Right ventricle myocardium superior (tissue), 1 donor: ENCODE results near the gene IQGAP2. TPM values are rescaled to one million over a fixed set of nuclear protein-coding genes. Genes with fewer than 3 reads are reported as not detected.
A peak's percentile ranks its signal among the peaks of the same experiment; 100 is the strongest.

Experiments
- ATAC-seq: fragments of 200-7000 bp; cut with Tn5 transposase; one replicate; pipeline ENCODE4 v1.9.1; 2020; ENCODE audit warnings: mild to moderate bottlenecking; ENCODE audit not compliant: poor library complexity
- DNase-seq: peaks from one replicate; pipeline ENCODE4 v3.0.0-alpha.2; 2020
- intact Hi-C: fragments of 100-400 bp; cut with DNase I; formaldehyde crosslinking; loops from one replicate; pipeline ENCODE4 v1.11.2; 2022
- total RNA-seq: library from RNA; stranded (reverse); fragmentation: NEBNext Ultra II Directional; extraction: Animal tissue kit (Norgen Biotek cat#: 25700); gene quantifications from one replicate; pipeline ENCODE4 v1.2.1, GENCODE V29; 2021
- donor health status: DM: no; HTN: yes; CAD: no; lungs with severe emphysema.

Gene IQGAP2
- total RNA-seq, 1 donor from 2014 or later: 4.2 TPM

DNA sequence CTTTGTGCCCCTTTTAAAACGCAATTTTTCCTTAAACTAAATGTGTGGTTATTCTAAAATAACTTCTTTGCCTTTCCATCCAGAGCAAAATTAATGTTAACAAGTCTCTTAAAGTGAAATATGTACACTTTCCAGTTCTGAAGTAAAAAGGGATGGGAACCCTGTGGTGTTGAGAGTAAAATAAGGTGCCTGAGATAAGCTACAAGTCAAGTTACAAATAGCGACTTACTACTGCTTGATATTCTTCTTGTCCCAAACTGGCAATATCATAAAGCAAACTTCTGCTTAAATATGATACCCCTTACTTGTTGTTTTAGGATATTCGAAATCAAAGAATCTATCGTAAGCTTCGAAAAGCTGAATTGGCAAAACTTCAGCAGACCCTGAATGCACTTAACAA lies 294.6 kb downstream of the IQGAP2 start:
- no peak for ATAC-seq
- no peak for DNase-seq
- intact Hi-C loops: no loop called here

DNA sequence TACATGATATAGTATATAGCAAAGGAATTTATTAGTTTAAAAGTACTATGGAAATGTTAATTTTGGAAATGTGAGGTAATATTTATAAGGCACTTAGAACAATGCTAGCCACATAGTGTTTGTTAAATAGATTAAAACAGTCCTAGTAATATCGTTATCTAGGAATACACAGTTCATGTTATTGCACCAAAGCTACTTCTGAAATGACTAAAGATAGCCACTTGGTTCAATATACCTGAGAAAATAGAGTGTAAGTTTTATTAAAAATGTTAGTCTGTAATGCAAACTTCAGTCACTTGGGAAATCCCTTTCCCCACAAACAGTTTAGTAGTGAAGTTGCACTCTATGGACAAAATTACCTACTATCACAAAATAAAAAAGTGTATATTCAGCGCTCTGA lies 297.5 kb downstream of the IQGAP2 start:
- intact Hi-C loops: no loop called here

DNA sequence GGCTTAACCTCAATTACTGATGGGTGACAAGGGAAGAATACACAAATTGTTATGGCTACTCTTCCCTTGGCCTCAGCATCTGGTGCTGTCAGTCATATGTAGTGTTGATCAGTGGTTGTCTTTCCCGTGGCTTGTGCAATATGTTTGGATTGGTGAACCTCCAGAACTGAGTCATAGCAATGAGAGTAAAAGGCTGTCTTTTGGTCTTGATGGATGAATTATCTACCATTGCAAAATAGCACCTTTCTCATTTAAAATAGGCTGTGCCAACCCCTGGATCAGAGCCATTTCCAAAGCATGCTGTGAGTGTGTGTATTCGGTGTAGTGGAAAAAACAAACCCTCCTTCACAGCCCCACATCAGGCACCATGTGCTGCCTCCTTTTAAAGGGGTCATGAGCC lies 298.2 kb downstream of the IQGAP2 start:
- intact Hi-C loops: no loop called here
- ATAC-seq (no peak), DNase-seq (no peak)

More for the DNA sequence above, 297.5 kb downstream of the IQGAP2 start:
- DNase-seq (no peak), ATAC-seq (no peak)

DNA sequence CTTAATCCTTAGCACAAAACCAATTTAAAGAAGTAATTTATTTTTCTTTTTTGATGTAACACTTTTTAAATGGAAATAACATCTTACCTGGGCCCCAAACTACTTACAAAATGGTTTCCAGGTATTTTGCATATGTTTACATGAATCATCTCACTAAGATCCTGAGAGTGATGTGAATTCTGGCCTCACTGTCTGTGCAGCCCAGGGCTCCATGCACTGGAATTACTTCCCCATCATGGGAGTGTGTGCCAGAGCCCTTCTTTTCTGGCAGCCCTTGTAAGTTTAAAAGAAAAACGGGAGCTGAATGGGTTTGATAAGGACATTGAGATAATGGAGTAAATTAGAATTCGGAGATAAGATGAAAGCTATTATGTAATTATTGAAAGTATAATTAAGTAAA lies 300.6 kb downstream of the IQGAP2 start:
- DNase-seq (no peak), ATAC-seq (no peak)
- intact Hi-C loops: no loop called here

DNA sequence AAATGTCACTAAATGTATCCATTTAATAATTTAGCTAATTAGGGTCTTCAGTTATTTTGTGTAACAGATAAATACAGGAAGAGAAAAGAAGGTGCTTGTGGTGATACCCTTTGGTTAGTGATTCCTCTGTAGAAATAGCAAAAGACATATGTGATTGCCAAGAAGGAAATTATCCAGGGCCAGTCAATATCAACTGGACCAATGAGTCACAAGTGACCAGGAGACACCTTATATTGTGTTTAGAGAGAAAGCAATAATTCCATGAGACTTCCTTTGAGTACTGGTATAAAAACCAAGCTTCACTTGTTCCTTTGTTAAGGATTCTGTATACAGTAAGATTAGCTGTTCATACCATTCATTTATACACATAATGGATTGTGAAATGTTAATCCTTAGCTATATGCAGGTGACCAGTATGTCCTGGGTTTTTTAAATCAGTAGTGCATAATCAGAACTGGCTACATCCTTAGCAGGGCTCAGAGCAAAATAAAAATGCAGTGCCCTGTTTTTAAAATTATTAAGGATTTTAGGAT lies 301.1 kb downstream of the IQGAP2 start:
- DNase-seq: no peak
- intact Hi-C loops: no loop called here

DNA sequence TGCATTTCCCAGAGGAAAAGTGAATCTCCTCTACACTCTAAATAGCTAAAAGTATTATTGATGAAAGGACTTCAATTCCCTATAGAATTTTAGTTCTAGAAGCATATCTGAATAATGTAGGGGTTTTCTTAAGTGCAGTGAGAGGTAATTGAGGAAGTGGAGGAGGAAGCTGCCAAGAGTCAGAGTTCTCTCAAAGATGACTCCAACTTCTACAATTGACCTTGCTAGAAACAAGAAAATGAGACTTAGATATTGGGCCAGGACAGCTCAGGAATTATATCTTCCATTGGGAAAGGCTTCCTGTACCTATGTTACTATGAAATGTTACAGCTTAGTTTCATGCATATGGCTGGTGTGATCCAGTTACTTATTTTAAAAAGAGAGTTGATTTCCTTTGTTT lies 302.5 kb downstream of the IQGAP2 start:
- ATAC-seq (no peak), DNase-seq (no peak)
- intact Hi-C loops: no loop called here

More for the DNA sequence above, 301.1 kb downstream of the IQGAP2 start:
- ATAC-seq: no peak

DNA sequence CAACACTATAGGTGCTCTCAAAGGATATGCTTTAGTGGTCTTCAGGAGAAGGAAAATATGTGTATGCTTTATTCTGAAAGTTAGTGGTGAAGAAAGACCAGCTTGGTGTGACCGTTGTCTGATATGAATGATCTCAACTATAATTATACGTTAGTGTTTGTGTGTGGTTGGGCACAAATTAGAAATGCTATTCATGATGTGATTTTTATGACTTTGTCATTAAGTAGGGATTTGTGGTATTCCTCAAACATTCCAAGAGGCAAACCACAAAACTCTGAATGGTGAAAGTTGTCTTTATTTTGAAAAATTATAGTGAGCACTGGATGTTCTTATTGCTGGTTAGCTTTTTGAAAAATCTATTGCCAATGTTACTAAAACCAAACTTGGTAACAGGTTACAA lies 306.7 kb downstream of the IQGAP2 start:
- DNase-seq (no peak), ATAC-seq (no peak)
- intact Hi-C loops: no loop called here

DNA sequence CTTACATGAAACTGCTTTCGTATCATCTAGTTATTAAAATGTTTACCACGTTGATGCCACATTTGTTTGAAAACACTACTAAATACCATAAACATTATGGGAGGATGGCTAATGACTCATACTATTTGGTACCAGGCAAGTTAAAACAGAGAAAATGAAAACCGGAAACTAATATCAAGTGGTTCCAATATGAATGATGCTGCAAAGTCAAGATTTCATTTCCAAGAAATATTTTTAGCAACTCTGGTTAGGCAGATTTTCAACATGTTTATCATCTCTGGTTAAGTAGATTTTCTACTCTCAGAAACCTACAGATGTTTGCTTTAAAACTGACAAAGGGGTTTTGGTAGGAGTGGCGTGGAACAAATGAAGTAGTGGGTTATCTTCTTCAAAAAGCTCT lies 307.9 kb downstream of the IQGAP2 start:
- ATAC-seq (no peak), DNase-seq (no peak)
- intact Hi-C loops: no loop called here

DNA sequence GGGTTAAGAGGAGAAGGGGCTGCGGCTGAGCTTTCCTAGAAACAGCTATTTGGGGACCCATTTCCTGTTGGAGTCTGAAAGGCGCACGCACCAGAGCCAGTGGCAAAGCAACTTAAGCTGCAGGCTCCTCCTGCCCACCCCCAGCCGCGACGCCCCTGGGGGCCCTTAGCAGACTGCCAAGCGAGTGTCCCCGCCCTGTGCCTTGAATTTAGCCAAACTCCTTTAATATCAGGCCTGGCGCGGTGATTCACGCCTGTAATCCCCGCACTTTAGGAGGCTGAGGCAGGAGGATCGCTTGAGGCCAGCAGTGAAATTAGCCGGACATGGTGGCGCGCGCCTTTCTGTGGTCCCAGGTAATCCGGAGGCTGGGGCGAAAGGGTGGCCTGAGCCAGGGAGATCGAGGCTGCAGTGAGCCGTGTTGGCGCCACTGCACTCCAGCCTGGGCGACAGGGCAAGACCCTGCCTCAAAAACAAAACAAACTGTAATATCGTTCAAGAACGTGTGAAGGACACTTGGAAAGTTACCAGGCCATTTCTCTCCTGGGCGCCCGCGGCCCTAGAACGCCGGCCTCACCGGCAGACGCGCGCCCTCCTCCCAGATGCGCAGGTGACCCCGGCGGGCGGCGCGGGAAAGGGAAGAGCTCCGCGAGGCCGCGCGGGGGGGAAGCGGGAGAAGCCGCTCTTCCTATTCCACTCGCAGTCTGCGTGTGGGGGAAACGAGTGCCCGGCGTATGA lies 311.8 kb downstream of the IQGAP2 start:
- DNase-seq (peak; percentile 54), ATAC-seq (peak; percentile 58)
- intact Hi-C loops: no loop called here

GRCh38 chr5:76715486-76715735 lies 312.3 kb downstream of the IQGAP2 start:
- intact Hi-C loops: no loop called here
- DNase-seq: no peak
- no peak for ATAC-seq

DNA sequence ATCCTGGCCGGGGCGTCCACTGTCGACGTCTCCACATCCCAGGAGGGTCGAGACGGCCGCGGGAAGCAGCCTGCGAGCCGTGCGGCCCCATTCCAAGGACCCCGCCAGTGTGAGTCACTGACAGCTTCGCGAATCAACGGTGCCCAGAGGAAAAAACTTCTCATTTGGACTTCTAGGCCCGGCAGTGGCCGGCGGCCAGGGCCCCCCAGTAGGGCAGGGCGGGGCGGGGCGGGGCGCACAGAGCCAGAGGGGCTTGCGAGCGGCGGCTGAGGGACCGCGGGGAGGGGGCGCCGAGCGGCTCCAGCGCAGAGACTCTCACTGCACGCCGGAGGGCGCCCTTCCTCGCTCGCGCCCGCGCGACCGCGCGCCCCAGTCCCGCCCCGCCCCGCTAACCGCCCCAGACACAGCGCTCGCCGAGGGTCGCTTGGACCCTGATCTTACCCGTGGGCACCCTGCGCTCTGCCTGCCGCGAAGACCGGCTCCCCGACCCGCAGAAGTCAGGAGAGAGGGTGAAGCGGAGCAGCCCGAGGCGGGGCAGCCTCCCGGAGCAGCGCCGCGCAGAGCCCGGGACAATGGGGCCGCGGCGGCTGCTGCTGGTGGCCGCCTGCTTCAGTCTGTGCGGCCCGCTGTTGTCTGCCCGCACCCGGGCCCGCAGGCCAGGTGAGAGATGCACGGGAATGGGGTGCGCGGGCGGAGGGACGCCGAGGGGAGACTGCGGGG lies 312.8 kb downstream of the IQGAP2 start, which contains the start of gene F2R:
Gene F2R, plus strand, starts transcription at position 391 of the 720 bp plus-strand sequence. Its CDS starts 182 bp downstream, at position 573.
- intact Hi-C loops: no loop called here
- DNase-seq (peak; percentile 75), ATAC-seq (peak; percentile 91)

GRCh38 chr5:76716456-76717157 lies 313.5 kb downstream of the IQGAP2 start:
- DNase-seq (peak; percentile 61), ATAC-seq (no peak)
- intact Hi-C loops: no loop called here

DNA sequence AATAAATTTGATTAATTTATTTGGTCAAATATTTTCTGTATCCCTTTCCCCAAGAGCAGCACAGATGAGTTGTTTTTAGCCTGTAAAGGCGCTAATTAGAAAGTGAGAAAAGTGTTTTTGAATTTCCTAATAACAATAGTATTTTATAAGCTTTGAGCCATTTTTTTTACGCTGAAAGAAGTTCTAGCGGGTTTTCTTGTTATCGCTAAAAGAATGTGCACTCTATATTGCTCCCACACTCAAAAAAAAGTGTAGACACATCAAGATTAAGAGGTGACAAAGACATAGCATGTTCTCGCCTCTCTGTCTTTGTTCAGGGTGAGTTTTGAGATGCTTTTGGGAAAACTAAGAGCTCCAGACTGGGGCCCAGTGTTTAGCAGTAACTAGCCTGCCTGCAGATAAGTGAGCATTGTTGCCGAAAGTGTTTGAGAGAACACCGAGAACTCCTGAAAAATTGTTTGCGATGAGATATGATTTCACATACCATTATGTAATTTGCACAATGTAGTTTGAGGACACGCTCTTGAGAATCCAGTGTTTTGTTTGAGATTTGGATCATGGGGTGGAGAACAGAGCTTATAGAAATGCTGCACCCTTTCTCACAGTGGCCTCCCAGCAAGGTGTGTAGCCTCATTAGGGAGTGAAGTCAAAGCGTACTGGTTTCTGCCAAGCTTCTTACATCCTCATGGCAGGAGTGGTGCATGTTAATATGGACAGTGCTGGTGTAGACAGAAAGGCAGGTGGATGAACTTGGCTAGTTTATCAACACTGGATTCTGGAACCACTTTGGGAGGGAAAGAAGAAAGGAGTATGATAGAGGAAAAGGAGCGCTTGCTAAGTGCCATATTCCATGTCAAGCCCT lies 314.4 kb downstream of the IQGAP2 start:
- DNase-seq: no peak
- intact Hi-C loops: no loop called here
- ATAC-seq: no peak

GRCh38 chr5:76718381-76718832 lies 315.3 kb downstream of the IQGAP2 start:
- intact Hi-C loops: no loop called here
- ATAC-seq (no peak), DNase-seq (no peak)

DNA sequence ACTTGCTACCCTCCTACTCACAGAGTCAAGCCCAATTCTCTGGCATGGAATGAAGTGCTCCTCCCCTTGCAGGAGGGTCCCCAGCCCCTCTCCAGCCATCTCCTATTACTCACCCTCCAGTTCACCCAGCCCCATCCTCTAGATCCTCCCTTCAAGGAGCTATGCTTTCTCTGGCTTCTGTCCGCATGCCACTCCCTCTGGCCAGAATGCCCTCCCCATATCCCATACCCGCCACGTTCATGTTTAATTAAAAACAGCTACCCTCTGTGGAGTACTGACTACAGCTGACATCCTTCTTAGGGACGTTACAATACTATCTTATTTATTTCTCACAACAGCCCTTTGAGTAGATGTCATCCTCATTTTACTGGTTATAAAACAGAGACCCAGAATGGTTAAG lies 315.8 kb downstream of the IQGAP2 start:
- intact Hi-C loops: no loop called here
- ATAC-seq: no peak

GRCh38 chr5:76720988-76721569 lies 318.0 kb downstream of the IQGAP2 start:
- intact Hi-C loops: no loop called here
- ATAC-seq (no peak), DNase-seq (no peak)

More for the DNA sequence above, 315.8 kb downstream of the IQGAP2 start:
- DNase-seq: no peak

GRCh38 chr5:76723266-76723665 lies 320.2 kb downstream of the IQGAP2 start:
- no peak for ATAC-seq
- intact Hi-C loops: no loop called here
- no peak for DNase-seq

DNA sequence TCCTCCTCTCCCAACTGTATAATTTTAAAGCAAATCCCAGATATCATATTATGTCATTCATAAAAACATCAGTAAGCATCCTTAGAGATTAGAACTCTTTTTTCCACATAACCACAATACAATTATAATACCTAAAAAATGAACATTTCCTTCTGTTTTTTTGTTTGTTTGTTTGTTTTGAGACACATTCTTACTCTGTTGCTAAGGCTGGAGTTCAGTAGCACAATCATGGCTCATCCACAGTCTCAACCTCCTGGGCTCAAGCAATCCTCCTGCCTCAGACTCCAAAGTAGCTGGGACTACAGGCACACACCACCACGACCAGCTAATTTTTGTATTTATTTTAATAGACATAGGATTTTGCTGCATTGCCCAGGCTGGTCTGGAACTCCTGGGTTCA lies 320.8 kb downstream of the IQGAP2 start:
- ATAC-seq (no peak), DNase-seq (no peak)
- intact Hi-C loops: no loop called here
